IMR-90 (cell line): ENCODE measurements around the gene MT3. TPM values are rescaled to one million over a fixed set of nuclear protein-coding genes. Genes with fewer than 3 reads are reported as not detected.

Source experiments
- ATAC-seq: fragments of 200-7000 bp; cut with Tn5 transposase; 2 replicates; pipeline ENCODE4 v1.9.1; 2020; ENCODE audit warnings: low read depth, mild to moderate bottlenecking, moderate library complexity
- BruUV-seq: library from RNA; stranded (reverse); fragments of 400-500 nt; replicated peaks from 2 replicates; lab custom pipeline; 2021; lab: Mats Ljungman, UMichigan
- CTCF ChIA-PET: fragments of 300-600 bp; formaldehyde crosslinking; extraction: SDS; loops from one replicate; lab custom pipeline; 2021; ENCODE audit warnings: antibody characterized with exemption; lab: Yijun Ruan, JAX
- POLR2A ChIA-PET: fragments of 300-600 bp; sonication (Branson Sonifier 250); formaldehyde crosslinking; loops from one replicate; lab custom pipeline; 2022; ENCODE audit warnings: antibody characterized with exemption; ENCODE audit not compliant: unreplicated experiment; lab: Charles Lee
- DNase-seq: peaks from one replicate; pipeline ENCODE4 v3.0.0; 2013
- H2AFZ ChIP-seq: replicated peaks from 2 replicates; pipeline ENCODE3; 2013; ENCODE audit warnings: low read length, mild to moderate bottlenecking; ENCODE audit not compliant: poor library complexity
- H2AK5ac ChIP-seq: 2 replicates; pipeline ENCODE4 v1.6.1; 2013; ENCODE audit warnings: low read depth, low read length, inconsistent platforms
- H2AK9ac ChIP-seq: replicated peaks from 2 replicates; pipeline ENCODE3; 2013; ENCODE audit warnings: mild to moderate bottlenecking, low read depth, low read length, moderate library complexity; ENCODE audit not compliant: poor library complexity
- H2BK120ac ChIP-seq: 2 replicates; pipeline ENCODE4 v1.6.1; 2013; ENCODE audit warnings: low read depth, low read length, inconsistent platforms
- H2BK15ac ChIP-seq: 3 replicates; pipeline ENCODE4 v1.6.1; 2013; ENCODE audit warnings: low read depth, low read length, inconsistent platforms
- H2BK20ac ChIP-seq: 2 replicates; pipeline ENCODE4 v1.6.1; 2013; ENCODE audit warnings: low read depth, mild to moderate bottlenecking, inconsistent platforms, low read length, moderate library complexity
- H2BK5ac ChIP-seq: 2 replicates; pipeline ENCODE4 v1.6.1; 2013; ENCODE audit warnings: mild to moderate bottlenecking, low read depth, low read length, inconsistent platforms; ENCODE audit not compliant: poor library complexity, severe bottlenecking
- H3K14ac ChIP-seq: replicated peaks from 2 replicates; pipeline ENCODE4 v1.6.1; 2013; ENCODE audit warnings: low read depth, low read length, inconsistent platforms
- H3K18ac ChIP-seq: 2 replicates; pipeline ENCODE4 v1.6.1; 2013; ENCODE audit warnings: low read depth, low read length, control low read depth
- H3K23ac ChIP-seq: 2 replicates; pipeline ENCODE4 v1.6.1; 2013; ENCODE audit warnings: low read depth, low read length, inconsistent platforms
- H3K27ac ChIP-seq: 2 replicates; pipeline ENCODE4 v1.5.1; 2013; ENCODE audit warnings: mild to moderate bottlenecking, control low read depth, low read length; ENCODE audit not compliant: insufficient read depth
- H3K27me3 ChIP-seq: 2 replicates; pipeline ENCODE4 v1.6.1; 2013; ENCODE audit warnings: low read length; ENCODE audit not compliant: control insufficient read depth, insufficient read depth
- H3K36me3 ChIP-seq: 2 replicates; pipeline ENCODE4 v1.6.1; 2013; ENCODE audit warnings: low read length, mixed read lengths; ENCODE audit not compliant: control insufficient read depth, insufficient read depth
- H3K4ac ChIP-seq: 2 replicates; pipeline ENCODE4 v1.6.1; 2013; ENCODE audit warnings: low read depth, low read length, inconsistent platforms
- H3K4me1 ChIP-seq: 2 replicates; pipeline ENCODE4 v1.6.1; 2013; ENCODE audit warnings: low read length, mixed read lengths; ENCODE audit not compliant: control insufficient read depth, insufficient read depth
- H3K4me2 ChIP-seq: 2 replicates; pipeline ENCODE4 v1.6.1; 2013; ENCODE audit warnings: low read depth, mild to moderate bottlenecking, control low read depth, low read length, moderate library complexity
- H3K4me3 ChIP-seq: 2 replicates; pipeline ENCODE4 v1.5.1; 2013; ENCODE audit warnings: low read depth, mild to moderate bottlenecking, control low read depth, low read length, moderate library complexity; ENCODE audit not compliant: insufficient read depth
- H3K56ac ChIP-seq: 2 replicates; pipeline ENCODE4 v1.6.1; 2013; ENCODE audit warnings: low read length, inconsistent platforms; ENCODE audit not compliant: insufficient read depth; ENCODE audit errors: extremely low read depth
- H3K79me1 ChIP-seq, 2 experiments: 2 replicates each; pipeline ENCODE4 v1.6.1; 2013; ENCODE audit warnings: low read length in 2 of 2, inconsistent platforms in 1 of 2, low read depth in 1 of 2
- H3K9ac ChIP-seq: 2 replicates; pipeline ENCODE4 v1.6.1; 2013; ENCODE audit warnings: low read depth, low read length, control low read depth
- H3K9me1 ChIP-seq: 2 replicates; pipeline ENCODE4 v1.6.1; 2013; ENCODE audit warnings: low read length, inconsistent platforms; ENCODE audit not compliant: insufficient read depth
- H3K9me3 ChIP-seq: 2 replicates; pipeline ENCODE4 v1.6.1; 2013; ENCODE audit warnings: low read length; ENCODE audit not compliant: control insufficient read depth, insufficient read depth
- H4K20me1 ChIP-seq: 2 replicates; pipeline ENCODE4 v1.6.1; 2013; ENCODE audit warnings: low read length, inconsistent platforms; ENCODE audit not compliant: insufficient read depth
- H4K5ac ChIP-seq: 2 replicates; pipeline ENCODE4 v1.6.1; 2013; ENCODE audit warnings: mild to moderate bottlenecking, low read depth, low read length, control low read depth
- H4K8ac ChIP-seq, 2 experiments: 2 replicates each; pipeline ENCODE4 v1.6.1; 2013; ENCODE audit warnings: low read depth in 2 of 2, low read length in 2 of 2, control low read depth in 1 of 2, inconsistent platforms in 1 of 2
- H4K91ac ChIP-seq: 2 replicates; pipeline ENCODE4 v1.6.1; 2013; ENCODE audit warnings: low read depth, low read length, inconsistent platforms; ENCODE audit not compliant: insufficient read depth
- BHLHE40 ChIP-seq: fragments of 150-350 bp; IDR thresholded peaks from 2 replicates; pipeline ENCODE4 v1.6.1; 2016; ENCODE audit warnings: mild to moderate bottlenecking, low read depth, low read length
- CEBPB ChIP-seq: IDR thresholded peaks from 2 replicates; pipeline ENCODE4 v1.6.1; 2012; ENCODE audit warnings: low read depth, low read length, improper control_type of control experiment
- CHD1 ChIP-seq: IDR thresholded peaks from 2 replicates; pipeline ENCODE4 v1.6.1; 2012; ENCODE audit warnings: low read depth, low read length, improper control_type of control experiment
- ELK1 ChIP-seq: fragments of 150-350 bp; IDR thresholded peaks from 2 replicates; pipeline ENCODE4 v1.6.1; 2016; ENCODE audit warnings: low read depth, mild to moderate bottlenecking, low read length, moderate library complexity, borderline replicate concordance
- FOS ChIP-seq: fragments of 150-350 bp; IDR thresholded peaks from 2 replicates; pipeline ENCODE4 v1.6.1; 2016; ENCODE audit warnings: low read depth, low read length
- MAFK ChIP-seq: IDR thresholded peaks from 2 replicates; pipeline ENCODE4 v1.6.1; 2012; ENCODE audit warnings: low read depth, low read length, improper control_type of control experiment
- MAZ ChIP-seq: IDR thresholded peaks from 2 replicates; pipeline ENCODE4 v1.6.1; 2012; ENCODE audit warnings: low read depth, mild to moderate bottlenecking, low read length, improper control_type of control experiment, moderate library complexity, borderline replicate concordance
- MXI1 ChIP-seq: IDR thresholded peaks from 2 replicates; pipeline ENCODE4 v1.6.1; 2012; ENCODE audit warnings: low read depth, mild to moderate bottlenecking, low read length, moderate library complexity, borderline replicate concordance
- NFE2L2 ChIP-seq: fragments of 150-350 bp; IDR thresholded peaks from 2 replicates; pipeline ENCODE4 v1.6.1; 2016; ENCODE audit warnings: low read depth, mild to moderate bottlenecking, low read length
- POLR2A ChIP-seq: IDR thresholded peaks from 2 replicates; pipeline ENCODE4 v1.6.1; 2012; ENCODE audit warnings: mild to moderate bottlenecking, low read depth, low read length
- RAD21 ChIP-seq: IDR thresholded peaks from 2 replicates; pipeline ENCODE4 v1.6.1; 2012; ENCODE audit warnings: low read length, improper control_type of control experiment
- RCOR1 ChIP-seq: IDR thresholded peaks from 2 replicates; pipeline ENCODE4 v1.6.1; 2012; ENCODE audit warnings: mild to moderate bottlenecking, low read length, improper control_type of control experiment; ENCODE audit not compliant: insufficient replicate concordance
- RFX5 ChIP-seq: IDR thresholded peaks from 2 replicates; pipeline ENCODE4 v1.8.0; 2012; ENCODE audit warnings: low read depth, mild to moderate bottlenecking, low read length, moderate library complexity
- SMC3 ChIP-seq: fragments of 150-350 bp; IDR thresholded peaks from 2 replicates; pipeline ENCODE4 v1.6.1; 2016; ENCODE audit warnings: low read depth, mild to moderate bottlenecking, antibody characterized with exemption, low read length, moderate library complexity
- WGBS, 2 experiments: methylation state at CpG; one replicate each; pipeline versions ENCODE4 v1.1.5 to v1.1.7; 2013; ENCODE audit warnings: missing lambda C conversion rate in 2 of 2; ENCODE audit not compliant: insufficient read length in 1 of 2; ENCODE audit errors: extremely low coverage in 2 of 2; 5-methylcytosine and 5-hydroxymethylcytosine counted together
- dilution Hi-C: fragments of 300-500 bp; cut with HindIII; formaldehyde crosslinking; loops from one replicate; pipeline ENCODE4 v1.14.3; 2018; ENCODE audit warnings: low sequenced_read_pairs; ENCODE audit not compliant: unreplicated experiment
- in situ Hi-C: fragments of 300-500 bp; cut with MboI; formaldehyde crosslinking; loops from 3 replicates; pipeline ENCODE4 v1.14.3; 2019; ENCODE audit warnings: low sequenced_read_pairs, inconsistent platforms, mixed read lengths
- intact Hi-C: fragments of 100-400 bp; cut with micrococcal nuclease; formaldehyde crosslinking; loops from 2 replicates; pipeline ENCODE4 v1.10.0; 2022
- polyA plus RNA-seq, 3 experiments: library from polyadenylated mRNA; depleted of rRNA; stranded (reverse); fragments of >200 nt; gene quantifications; 2 replicates each; pipeline ENCODE4 v1.2.3, GENCODE V29; 2012; ENCODE audit warnings: low replicate concordance in 1 of 3
- total RNA-seq: library from RNA; depleted of rRNA; stranded (reverse); fragments of >200 nt; gene quantifications from 2 replicates; pipeline ENCODE4 v1.2.3, GENCODE V29; 2012
- TF ChIP-seq, protein P1 (sequence below): conservative IDR thresholded peaks from 2 replicates; pipeline ENCODE4 v1.5.1; 2012; ENCODE audit warnings: mild to moderate bottlenecking, low read depth, low read length, improper control_type of control experiment
- TF ChIP-seq, protein P2 (sequence below): fragments of 150-350 bp; IDR thresholded peaks from 2 replicates; pipeline ENCODE4 v1.6.1; 2017; ENCODE audit warnings: mild to moderate bottlenecking, antibody characterized with exemption, low read length, low read depth

MT3 gene
- total and polyA plus RNA-seq, 2 of the 4 experiments (the other 2 are of a cell fraction): 0.62 TPM; not detected in 1

- CTCF ChIA-PET: no interaction called here
Measured at GRCh38 chr16:56584276-56584675, 5.1 kb upstream of the MT3 start.

More at GRCh38 chr16:56584276-56584675, 5.1 kb upstream of the MT3 start:
- Histone ChIP-seq H2AK5ac (no peak overlapping the region), H3K9me1 (no peaks in the 10 kb centered on the region), H4K5ac (no peak overlapping the region), H2BK15ac (no peak overlapping the region), H2AK9ac (no peak overlapping the region), H3K18ac (no peak overlapping the region), H3K4me3 (no peak overlapping the region), H3K56ac (no peak overlapping the region), H3K4me2 (no peak overlapping the region), H3K9ac (no peak overlapping the region), H4K8ac (no peak overlapping the region), H3K9me3 (no peaks in the 10 kb centered on the region; the same call in 1 of the 2 replicates), H3K23ac (no peak overlapping the region), H3K27ac (no peak overlapping the region), H4K91ac (no peak overlapping the region), H2BK120ac (no peak overlapping the region), H3K4me1 (no peaks in the 10 kb centered on the region), H2BK20ac (no peak overlapping the region), H2BK5ac (no peak overlapping the region), H3K27me3 (peaks cover 58% of the 10 kb centered on the region), H3K4ac (no peak overlapping the region), H3K14ac (no peak overlapping the region), H2AFZ (no peak overlapping the region), H3K79me1 (no peaks in the 10 kb centered on the region), H4K20me1 (no peaks in the 10 kb centered on the region), H3K36me3 (no peaks in the 10 kb centered on the region)
- in situ Hi-C loops (no loop called here), dilution Hi-C loops (no loop called here), intact Hi-C loops (no loop called here)
- POLR2A ChIA-PET: no interaction called here
- WGBS, 2 experiments: 67% methylated on average over 1 of the region's 11 CpGs; no CpG with 5 or more reads in 1 of the 2 experiments
- TF ChIP-seq NFE2L2: no peak
- no peak for TF ChIP-seq POLR2A
- TF ChIP-seq MXI1: no peak
- TF ChIP-seq CHD1: no peak
- TF ChIP-seq MAFK: no peak
- TF ChIP-seq RFX5: no peak
- TF ChIP-seq, protein P1, sequence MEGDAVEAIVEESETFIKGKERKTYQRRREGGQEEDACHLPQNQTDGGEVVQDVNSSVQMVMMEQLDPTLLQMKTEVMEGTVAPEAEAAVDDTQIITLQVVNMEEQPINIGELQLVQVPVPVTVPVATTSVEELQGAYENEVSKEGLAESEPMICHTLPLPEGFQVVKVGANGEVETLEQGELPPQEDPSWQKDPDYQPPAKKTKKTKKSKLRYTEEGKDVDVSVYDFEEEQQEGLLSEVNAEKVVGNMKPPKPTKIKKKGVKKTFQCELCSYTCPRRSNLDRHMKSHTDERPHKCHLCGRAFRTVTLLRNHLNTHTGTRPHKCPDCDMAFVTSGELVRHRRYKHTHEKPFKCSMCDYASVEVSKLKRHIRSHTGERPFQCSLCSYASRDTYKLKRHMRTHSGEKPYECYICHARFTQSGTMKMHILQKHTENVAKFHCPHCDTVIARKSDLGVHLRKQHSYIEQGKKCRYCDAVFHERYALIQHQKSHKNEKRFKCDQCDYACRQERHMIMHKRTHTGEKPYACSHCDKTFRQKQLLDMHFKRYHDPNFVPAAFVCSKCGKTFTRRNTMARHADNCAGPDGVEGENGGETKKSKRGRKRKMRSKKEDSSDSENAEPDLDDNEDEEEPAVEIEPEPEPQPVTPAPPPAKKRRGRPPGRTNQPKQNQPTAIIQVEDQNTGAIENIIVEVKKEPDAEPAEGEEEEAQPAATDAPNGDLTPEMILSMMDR: no peak
- TF ChIP-seq SMC3: no peak
- no peak for TF ChIP-seq RAD21
- no peak for TF ChIP-seq BHLHE40
- TF ChIP-seq, protein P2, sequence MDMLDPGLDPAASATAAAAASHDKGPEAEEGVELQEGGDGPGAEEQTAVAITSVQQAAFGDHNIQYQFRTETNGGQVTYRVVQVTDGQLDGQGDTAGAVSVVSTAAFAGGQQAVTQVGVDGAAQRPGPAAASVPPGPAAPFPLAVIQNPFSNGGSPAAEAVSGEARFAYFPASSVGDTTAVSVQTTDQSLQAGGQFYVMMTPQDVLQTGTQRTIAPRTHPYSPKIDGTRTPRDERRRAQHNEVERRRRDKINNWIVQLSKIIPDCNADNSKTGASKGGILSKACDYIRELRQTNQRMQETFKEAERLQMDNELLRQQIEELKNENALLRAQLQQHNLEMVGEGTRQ: no peak
- no peak for TF ChIP-seq FOS
- no peak for TF ChIP-seq RCOR1
- TF ChIP-seq ELK1: no peak
- TF ChIP-seq CEBPB: no peak
- no peak for TF ChIP-seq MAZ
- no peak for ATAC-seq
- no TSS peak for BruUV-seq
- DNase-seq: no peak
